Measurements from ENCODE around the gene MRPL39. TPM values are rescaled to one million over a fixed set of nuclear protein-coding genes. Genes with fewer than 3 reads are reported as not detected.
A peak's percentile ranks its signal among the peaks of the same experiment; 100 is the strongest.

The MRPL39 gene
- total and polyA plus RNA-seq, 2 experiments from 2014 or later: 50.5 to 132 TPM

DNA sequence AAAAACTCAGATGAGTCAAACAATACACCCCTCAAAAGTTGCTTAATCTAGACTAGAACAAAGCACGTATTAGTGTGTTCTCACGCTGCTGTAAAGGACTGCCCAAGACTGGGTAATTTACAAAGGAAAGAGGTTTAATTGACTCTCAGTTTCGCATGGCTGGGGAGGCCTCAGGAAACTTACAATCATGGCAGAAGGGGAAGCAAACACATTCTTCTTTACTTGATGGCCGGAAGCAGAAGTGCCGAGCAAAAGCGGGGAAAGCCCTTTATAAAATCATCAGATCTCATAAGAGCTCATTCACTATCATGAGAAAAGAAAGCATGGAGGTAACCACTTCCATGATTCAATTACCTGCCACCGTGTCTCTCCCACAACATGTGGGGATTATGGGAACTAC is 41.9 kb upstream of the MRPL39 start:
- no peaks in the 10 kb centered on the region for H3F3A ChIP-seq (replicated peaks; ENCODE audit: low read depth)
- no peaks in the 10 kb centered on the region for H4K20me1 ChIP-seq (replicated peaks; ENCODE audit: insufficient read depth)
- H3K9me2 ChIP-seq (ENCODE audit: insufficient read depth): no peaks in the 10 kb centered on the region
- no peaks in the 10 kb centered on the region for H3K27me3 Mint-ChIP-seq (ENCODE audit: insufficient read depth, low read depth, poor library complexity)
- no peaks in the 10 kb centered on the region for H3K9me3 Mint-ChIP-seq
- H3K36me3 Mint-ChIP-seq (ENCODE audit: low read depth): no peaks in the 10 kb centered on the region
- no peak overlapping the region for H3K27ac ChIP-seq (ENCODE audit: low read depth)
- H3K36me3 ChIP-seq (ENCODE audit: insufficient read depth): no peaks in the 10 kb centered on the region
- ATAC-seq (no peak), DNase-seq (ENCODE audit: low spot score) (no peak)
- no peak overlapping the region for H3K4me2 ChIP-seq
- H3K4me3 ChIP-seq: no peak overlapping the region
- no peak for TF ChIP-seq CREB1 (CRISPR knock-in tag; IDR thresholded peaks at IDR 0.05; ENCODE audit: low read depth)
- TF ChIP-seq, protein P1, sequence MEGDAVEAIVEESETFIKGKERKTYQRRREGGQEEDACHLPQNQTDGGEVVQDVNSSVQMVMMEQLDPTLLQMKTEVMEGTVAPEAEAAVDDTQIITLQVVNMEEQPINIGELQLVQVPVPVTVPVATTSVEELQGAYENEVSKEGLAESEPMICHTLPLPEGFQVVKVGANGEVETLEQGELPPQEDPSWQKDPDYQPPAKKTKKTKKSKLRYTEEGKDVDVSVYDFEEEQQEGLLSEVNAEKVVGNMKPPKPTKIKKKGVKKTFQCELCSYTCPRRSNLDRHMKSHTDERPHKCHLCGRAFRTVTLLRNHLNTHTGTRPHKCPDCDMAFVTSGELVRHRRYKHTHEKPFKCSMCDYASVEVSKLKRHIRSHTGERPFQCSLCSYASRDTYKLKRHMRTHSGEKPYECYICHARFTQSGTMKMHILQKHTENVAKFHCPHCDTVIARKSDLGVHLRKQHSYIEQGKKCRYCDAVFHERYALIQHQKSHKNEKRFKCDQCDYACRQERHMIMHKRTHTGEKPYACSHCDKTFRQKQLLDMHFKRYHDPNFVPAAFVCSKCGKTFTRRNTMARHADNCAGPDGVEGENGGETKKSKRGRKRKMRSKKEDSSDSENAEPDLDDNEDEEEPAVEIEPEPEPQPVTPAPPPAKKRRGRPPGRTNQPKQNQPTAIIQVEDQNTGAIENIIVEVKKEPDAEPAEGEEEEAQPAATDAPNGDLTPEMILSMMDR (conservative IDR thresholded peaks at IDR 0.05; ENCODE audit: low read depth in 2 of 2): no peak
- TF ChIP-seq, protein P2, sequence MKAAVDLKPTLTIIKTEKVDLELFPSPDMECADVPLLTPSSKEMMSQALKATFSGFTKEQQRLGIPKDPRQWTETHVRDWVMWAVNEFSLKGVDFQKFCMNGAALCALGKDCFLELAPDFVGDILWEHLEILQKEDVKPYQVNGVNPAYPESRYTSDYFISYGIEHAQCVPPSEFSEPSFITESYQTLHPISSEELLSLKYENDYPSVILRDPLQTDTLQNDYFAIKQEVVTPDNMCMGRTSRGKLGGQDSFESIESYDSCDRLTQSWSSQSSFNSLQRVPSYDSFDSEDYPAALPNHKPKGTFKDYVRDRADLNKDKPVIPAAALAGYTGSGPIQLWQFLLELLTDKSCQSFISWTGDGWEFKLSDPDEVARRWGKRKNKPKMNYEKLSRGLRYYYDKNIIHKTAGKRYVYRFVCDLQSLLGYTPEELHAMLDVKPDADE (IDR thresholded peaks at IDR 0.05): no peak
- no peak for TF ChIP-seq JUNB (IDR thresholded peaks at IDR 0.05; ENCODE audit: unreplicated experiment)
- TF ChIP-seq STAT1 (IDR thresholded peaks at IDR 0.05; ENCODE audit: unreplicated experiment): no peak
- TF ChIP-seq, protein P3, sequence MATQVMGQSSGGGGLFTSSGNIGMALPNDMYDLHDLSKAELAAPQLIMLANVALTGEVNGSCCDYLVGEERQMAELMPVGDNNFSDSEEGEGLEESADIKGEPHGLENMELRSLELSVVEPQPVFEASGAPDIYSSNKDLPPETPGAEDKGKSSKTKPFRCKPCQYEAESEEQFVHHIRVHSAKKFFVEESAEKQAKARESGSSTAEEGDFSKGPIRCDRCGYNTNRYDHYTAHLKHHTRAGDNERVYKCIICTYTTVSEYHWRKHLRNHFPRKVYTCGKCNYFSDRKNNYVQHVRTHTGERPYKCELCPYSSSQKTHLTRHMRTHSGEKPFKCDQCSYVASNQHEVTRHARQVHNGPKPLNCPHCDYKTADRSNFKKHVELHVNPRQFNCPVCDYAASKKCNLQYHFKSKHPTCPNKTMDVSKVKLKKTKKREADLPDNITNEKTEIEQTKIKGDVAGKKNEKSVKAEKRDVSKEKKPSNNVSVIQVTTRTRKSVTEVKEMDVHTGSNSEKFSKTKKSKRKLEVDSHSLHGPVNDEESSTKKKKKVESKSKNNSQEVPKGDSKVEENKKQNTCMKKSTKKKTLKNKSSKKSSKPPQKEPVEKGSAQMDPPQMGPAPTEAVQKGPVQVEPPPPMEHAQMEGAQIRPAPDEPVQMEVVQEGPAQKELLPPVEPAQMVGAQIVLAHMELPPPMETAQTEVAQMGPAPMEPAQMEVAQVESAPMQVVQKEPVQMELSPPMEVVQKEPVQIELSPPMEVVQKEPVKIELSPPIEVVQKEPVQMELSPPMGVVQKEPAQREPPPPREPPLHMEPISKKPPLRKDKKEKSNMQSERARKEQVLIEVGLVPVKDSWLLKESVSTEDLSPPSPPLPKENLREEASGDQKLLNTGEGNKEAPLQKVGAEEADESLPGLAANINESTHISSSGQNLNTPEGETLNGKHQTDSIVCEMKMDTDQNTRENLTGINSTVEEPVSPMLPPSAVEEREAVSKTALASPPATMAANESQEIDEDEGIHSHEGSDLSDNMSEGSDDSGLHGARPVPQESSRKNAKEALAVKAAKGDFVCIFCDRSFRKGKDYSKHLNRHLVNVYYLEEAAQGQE (IDR thresholded peaks at IDR 0.05; ENCODE audit: unreplicated experiment): no peak
- H3K27ac Mint-ChIP-seq: peak overlapping the region; percentile 30; the same call in 1 of the 2 replicates
- no peak overlapping the region; the same call in 1 of the 2 replicates for H2AFZ ChIP-seq
- H3K79me2 ChIP-seq (replicated peaks; ENCODE audit: insufficient read depth): no peaks in the 10 kb centered on the region
- no peaks in the 10 kb centered on the region for H3K4me1 ChIP-seq (ENCODE audit: insufficient read depth)
- H3K27me3 ChIP-seq (ENCODE audit: insufficient read depth): no peaks in the 10 kb centered on the region
- H3K4me3 Mint-ChIP-seq: no peak overlapping the region
- peaks cover 4% of the 10 kb centered on the region; the same call in 2 of the 3 replicates for H3K4me1 Mint-ChIP-seq

DNA sequence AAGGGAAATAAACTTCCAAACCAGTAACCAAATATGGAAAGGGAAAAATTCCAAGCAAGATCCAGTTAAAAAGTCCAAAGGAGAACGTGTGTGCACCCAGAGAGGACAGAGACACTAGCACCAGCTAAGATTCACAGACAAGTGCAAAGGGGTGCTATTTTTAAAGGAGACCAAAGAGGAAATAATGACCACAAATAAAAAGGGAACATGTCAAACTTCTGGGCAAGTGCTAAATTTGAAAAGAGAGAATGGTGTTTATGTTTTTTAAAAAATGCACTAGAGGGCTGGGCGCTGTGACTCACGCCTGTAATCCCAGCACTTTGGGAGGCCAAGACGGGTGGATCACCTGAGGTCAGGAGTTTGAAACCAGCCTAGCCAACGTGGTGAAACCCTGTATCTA is 40.4 kb upstream of the MRPL39 start:
- Histone ChIP-seq H4K20me1 (replicated peaks; ENCODE audit: insufficient read depth) (no peaks in the 10 kb centered on the region), H3K4me1 (ENCODE audit: insufficient read depth) (no peaks in the 10 kb centered on the region), H2AFZ (no peak overlapping the region), H3K27me3 (ENCODE audit: insufficient read depth) (no peaks in the 10 kb centered on the region), H3K27ac (ENCODE audit: low read depth) (no peak overlapping the region), H3K36me3 (ENCODE audit: insufficient read depth) (no peaks in the 10 kb centered on the region), H3K79me2 (replicated peaks; ENCODE audit: insufficient read depth) (no peaks in the 10 kb centered on the region), H3K4me2 (no peak overlapping the region), H3K9me2 (ENCODE audit: insufficient read depth) (no peaks in the 10 kb centered on the region), H3K4me3 (no peak overlapping the region), H3F3A (replicated peaks; ENCODE audit: low read depth) (no peaks in the 10 kb centered on the region)
- Mint-ChIP-seq H3K4me3 (no peak overlapping the region), H3K27me3 (ENCODE audit: insufficient read depth, low read depth, poor library complexity) (no peaks in the 10 kb centered on the region), H3K36me3 (ENCODE audit: low read depth) (no peaks in the 10 kb centered on the region), H3K4me1 (peaks cover 4% of the 10 kb centered on the region; the same call in 2 of the 3 replicates), H3K27ac (no peak overlapping the region), H3K9me3 (no peaks in the 10 kb centered on the region)
- ATAC-seq (no peak), DNase-seq (ENCODE audit: low spot score) (no peak)
- no peak for TF ChIP-seq ZNF331 (CRISPR knock-in tag; IDR thresholded peaks at IDR 0.05; ENCODE audit: low read depth)
- no peak for TF ChIP-seq STAT1 (IDR thresholded peaks at IDR 0.05; ENCODE audit: unreplicated experiment)
- no peak for TF ChIP-seq NANOG (IDR thresholded peaks at IDR 0.05; ENCODE audit: borderline replicate concordance)
- no peak for TF ChIP-seq JUNB (IDR thresholded peaks at IDR 0.05; ENCODE audit: unreplicated experiment)

All from GM23338 (cell line).